ENCODE results near the gene CD99L2.
A peak's percentile ranks its signal among the peaks of the same experiment; 100 is the strongest.
"Not testable (repeated sequence)": the region's sequence is repeated elsewhere in the genome, so short reads cannot be mapped to it uniquely, and the experiment has no call there.

Gene CD99L2

DNA sequence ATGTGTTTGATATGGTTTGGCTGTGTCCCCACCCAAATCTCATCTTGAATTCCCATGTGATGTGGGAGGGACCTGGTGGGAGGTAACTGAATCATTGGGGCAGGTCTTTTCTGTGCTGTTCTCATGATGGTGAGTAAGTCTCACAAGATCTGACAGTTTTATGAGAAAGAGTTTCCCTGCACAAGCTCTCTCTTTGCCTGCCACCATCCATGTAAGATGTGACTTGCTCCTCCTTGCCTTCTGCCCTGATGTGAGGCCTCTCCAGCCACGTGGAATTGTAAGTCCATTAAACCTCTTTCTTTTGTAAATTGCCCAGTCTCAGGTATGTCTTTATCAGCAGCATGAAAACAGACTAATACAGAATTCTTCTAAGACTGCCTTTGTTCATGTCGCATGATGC, 22.8 kb downstream of the CD99L2 start:
- H3K4me3 Mint-ChIP-seq, DNase-seq: not testable (repeated sequence)
- Mint-ChIP-seq H3K9me3 (peaks cover 11% of the 10 kb centered on the region), H3K27me3 (peaks cover 16% of the 10 kb centered on the region), H3K4me1 (ENCODE audit: low read depth) (peaks cover 64% of the 10 kb centered on the region), H3K36me3 (ENCODE audit: low read depth) (peaks cover 11% of the 10 kb centered on the region), H3K27ac (peak overlapping the region; percentile 12)

DNA sequence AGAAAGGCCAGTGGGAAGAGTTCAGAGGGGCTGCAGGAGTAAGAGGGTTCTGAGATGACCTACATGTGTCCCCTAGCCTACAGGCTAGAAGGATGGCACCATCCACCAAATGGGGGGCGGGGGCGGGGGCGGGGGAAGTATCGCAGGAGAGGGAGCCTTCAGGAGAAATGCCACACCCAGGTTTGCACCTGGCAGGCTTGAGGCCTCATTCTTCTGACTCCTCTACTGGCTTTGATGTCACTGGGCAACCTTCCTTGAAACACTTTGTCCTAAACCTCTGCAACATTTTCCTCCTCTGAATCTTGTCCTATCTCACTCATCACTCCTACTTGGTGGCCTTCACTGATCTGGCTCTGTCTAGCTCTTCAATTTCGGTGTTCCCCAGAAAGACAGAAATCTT, 24.0 kb downstream of the CD99L2 start:
- Mint-ChIP-seq H3K4me1 (ENCODE audit: low read depth) (peaks cover 56% of the 10 kb centered on the region), H3K36me3 (ENCODE audit: low read depth) (peaks cover 9% of the 10 kb centered on the region), H3K9me3 (peaks cover 7% of the 10 kb centered on the region), H3K27me3 (peaks cover 16% of the 10 kb centered on the region), H3K27ac (no peak overlapping the region), H3K4me3 (no peak overlapping the region)
- no peak for DNase-seq

DNA sequence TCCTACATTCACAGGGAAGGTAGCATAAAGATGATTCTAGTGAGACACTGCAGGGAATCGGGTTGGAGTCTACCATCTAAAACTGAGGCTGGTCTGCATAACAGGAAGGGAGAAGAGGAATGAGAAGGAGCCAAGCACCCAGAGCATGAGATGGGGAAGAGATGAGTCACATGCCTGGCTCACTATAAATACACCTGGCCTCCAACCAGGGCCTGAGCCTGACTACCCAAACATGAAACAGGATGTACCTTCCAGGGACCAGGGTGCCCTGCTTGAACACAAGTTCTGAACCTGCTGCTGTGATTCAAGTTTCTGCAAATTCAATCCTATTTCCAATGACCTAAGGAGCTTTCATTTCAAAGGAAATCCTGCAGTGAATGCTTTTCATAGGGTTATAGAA, 24.9 kb downstream of the CD99L2 start:
- no peak overlapping the region for H3K27ac Mint-ChIP-seq
- no peak for DNase-seq
- H3K4me3 Mint-ChIP-seq: no peak overlapping the region
- peaks cover 56% of the 10 kb centered on the region for H3K4me1 Mint-ChIP-seq (ENCODE audit: low read depth)
- H3K36me3 Mint-ChIP-seq (ENCODE audit: low read depth): peaks cover 9% of the 10 kb centered on the region
- peaks cover 7% of the 10 kb centered on the region for H3K9me3 Mint-ChIP-seq
- H3K27me3 Mint-ChIP-seq: peaks cover 15% of the 10 kb centered on the region

DNA sequence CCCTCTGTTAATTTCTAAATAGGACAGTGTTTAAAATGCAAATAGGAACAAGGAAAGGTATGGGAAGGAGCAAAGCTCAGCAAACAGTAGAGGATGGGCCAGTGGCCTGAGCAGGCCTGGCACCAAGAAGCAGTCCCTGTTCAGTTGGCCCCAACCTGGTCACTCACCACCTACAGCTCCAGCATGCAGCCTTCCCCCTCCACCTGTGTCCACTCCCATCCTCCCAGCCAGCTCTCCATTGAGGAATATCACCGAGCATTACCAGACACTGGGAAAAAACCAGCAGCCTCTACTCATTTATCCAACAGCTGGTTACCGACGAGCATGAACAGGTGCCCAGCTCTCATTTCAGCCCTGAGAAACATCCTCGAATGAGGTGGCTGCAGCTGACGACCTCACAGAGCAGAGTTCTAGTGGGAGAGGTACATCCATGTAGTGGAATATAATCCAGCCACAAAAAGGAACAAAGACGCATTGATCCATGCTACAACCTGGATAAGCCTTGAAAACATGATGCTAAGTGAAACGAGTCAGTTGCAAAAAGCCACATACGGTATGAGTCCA, 25.6 kb downstream of the CD99L2 start:
- peaks cover 7% of the 10 kb centered on the region for H3K9me3 Mint-ChIP-seq

DNA sequence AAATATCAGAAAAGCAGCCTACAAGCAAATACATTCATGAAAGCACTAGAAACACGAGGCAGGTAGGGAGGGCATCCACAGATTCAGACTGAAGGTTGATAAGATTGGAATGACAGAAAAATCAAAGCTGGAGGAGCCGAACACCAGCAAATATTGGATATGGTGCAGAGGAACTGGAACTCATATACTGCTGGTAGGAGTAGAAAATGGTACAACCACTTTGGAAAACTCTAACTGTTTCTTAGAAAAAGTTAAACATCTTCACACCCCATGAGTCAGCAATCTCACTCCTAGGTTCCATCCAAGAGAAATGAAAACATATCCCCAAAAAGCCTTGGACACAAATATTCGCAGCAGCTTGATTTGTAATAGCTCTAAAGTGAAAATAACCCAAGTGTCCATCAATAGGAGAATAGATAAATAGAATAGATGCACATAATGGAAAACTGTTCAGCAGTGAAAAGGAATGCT, 27.1 kb downstream of the CD99L2 start:
- Mint-ChIP-seq H3K9me3 (peaks cover 7% of the 10 kb centered on the region), H3K4me3 (no peak overlapping the region), H3K27ac (peak overlapping the region; percentile 5), H3K4me1 (ENCODE audit: low read depth) (peaks cover 54% of the 10 kb centered on the region), H3K36me3 (ENCODE audit: low read depth) (peaks cover 5% of the 10 kb centered on the region), H3K27me3 (peaks cover 15% of the 10 kb centered on the region)
- DNase-seq: no peak

More for the DNA sequence above, 25.6 kb downstream of the CD99L2 start:
- H3K27ac Mint-ChIP-seq: no peak overlapping the region
- no peak overlapping the region for H3K4me3 Mint-ChIP-seq
- H3K36me3 Mint-ChIP-seq (ENCODE audit: low read depth): peaks cover 9% of the 10 kb centered on the region
- peaks cover 54% of the 10 kb centered on the region for H3K4me1 Mint-ChIP-seq (ENCODE audit: low read depth)
- peaks cover 15% of the 10 kb centered on the region for H3K27me3 Mint-ChIP-seq
- DNase-seq: no peak

DNA sequence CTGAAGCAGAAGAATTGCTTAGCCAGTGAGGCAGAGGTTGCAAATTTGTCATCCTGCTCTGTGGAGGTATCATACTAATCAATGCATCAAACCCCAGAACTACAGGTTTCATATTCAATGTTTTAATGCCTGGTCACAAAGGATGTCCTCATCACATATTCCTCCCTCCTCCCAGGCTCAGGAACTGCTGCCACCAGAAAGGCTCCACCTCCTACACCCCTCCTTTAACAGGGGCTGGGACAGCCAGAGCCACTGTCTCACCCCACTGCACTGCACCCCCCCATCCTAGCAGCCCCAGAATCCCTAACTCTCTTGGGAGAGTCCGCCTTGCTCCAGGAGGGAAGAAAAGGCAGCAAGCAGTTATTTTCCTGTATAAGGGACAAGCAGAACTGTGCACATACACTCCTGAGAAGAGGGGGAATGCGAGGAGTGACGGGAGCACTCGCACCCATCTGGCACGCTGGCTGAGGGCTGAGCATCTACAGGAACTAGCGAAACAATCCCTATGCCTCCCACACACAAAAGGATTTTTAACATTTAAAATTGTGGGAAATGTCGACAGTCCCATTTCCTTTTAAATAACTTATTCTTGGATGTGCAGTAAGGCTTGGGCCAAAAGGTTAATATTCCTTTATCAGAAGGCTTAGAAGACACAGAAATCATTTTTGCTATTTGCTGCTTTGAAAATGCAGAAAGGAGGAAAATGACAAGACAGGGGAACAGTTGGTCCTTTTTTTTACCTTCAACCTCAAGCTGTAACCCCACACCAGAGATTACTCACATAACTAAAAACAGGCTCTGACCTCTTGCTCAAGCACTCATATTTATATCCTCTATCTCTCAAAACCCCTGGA, 27.8 kb downstream of the CD99L2 start:
- Mint-ChIP-seq H3K27me3 (peaks cover 15% of the 10 kb centered on the region), H3K36me3 (ENCODE audit: low read depth) (peaks cover 2% of the 10 kb centered on the region), H3K27ac (peak overlapping the region; percentile 5), H3K4me1 (ENCODE audit: low read depth) (peaks cover 52% of the 10 kb centered on the region), H3K4me3 (no peak overlapping the region), H3K9me3 (peaks cover 7% of the 10 kb centered on the region)
- DNase-seq: no peak

DNA sequence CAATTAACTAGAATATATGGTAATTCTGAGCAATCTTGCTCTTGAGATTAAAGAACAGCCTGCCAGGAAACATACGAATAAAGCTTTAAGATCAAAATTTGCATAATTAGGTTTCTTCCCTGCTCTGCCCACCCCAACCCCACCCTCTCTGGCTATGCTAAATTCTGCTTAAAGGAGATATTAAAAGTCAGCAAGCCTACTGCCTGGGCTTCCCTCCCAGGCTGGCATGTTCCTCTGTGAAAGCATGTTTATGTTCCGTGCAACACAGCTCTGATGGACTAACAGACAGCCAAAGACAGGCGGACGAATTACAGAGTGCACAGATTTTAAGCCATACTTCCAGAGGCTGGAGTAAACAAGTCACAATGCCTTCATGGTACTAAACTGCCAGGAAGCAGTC, 28.4 kb downstream of the CD99L2 start:
- no peak overlapping the region for H3K27ac Mint-ChIP-seq
- H3K36me3 Mint-ChIP-seq (ENCODE audit: low read depth): peaks cover 2% of the 10 kb centered on the region
- H3K4me1 Mint-ChIP-seq (ENCODE audit: low read depth): peaks cover 45% of the 10 kb centered on the region
- peaks cover 3% of the 10 kb centered on the region for H3K9me3 Mint-ChIP-seq
- DNase-seq: no peak
- H3K4me3 Mint-ChIP-seq: no peak overlapping the region
- H3K27me3 Mint-ChIP-seq: peaks cover 11% of the 10 kb centered on the region

DNA sequence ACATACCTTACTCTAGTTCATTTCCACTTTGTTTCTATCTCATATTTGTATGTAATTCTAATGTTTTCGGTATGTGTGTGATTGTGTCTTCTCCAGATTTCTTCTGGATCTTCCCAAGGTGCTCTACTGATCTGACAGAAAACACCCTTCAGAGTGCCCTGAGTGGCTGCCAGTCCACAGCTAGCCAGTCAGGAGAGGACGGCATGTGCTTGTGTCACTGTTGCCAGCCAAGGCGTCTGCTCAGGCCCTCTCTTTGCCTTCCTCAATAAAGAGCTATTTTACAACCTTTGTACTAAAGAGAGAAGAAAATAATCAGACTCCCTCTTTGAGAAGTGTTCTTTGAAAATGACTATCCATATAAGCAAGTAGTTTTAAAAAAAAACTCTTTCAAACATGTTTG, 29.0 kb downstream of the CD99L2 start:
- Mint-ChIP-seq H3K27ac (no peak overlapping the region), H3K4me3 (no peak overlapping the region), H3K9me3 (no peaks in the 10 kb centered on the region), H3K36me3 (ENCODE audit: low read depth) (peaks cover 2% of the 10 kb centered on the region), H3K4me1 (ENCODE audit: low read depth) (peaks cover 41% of the 10 kb centered on the region), H3K27me3 (peaks cover 11% of the 10 kb centered on the region)
- DNase-seq: no peak

DNA sequence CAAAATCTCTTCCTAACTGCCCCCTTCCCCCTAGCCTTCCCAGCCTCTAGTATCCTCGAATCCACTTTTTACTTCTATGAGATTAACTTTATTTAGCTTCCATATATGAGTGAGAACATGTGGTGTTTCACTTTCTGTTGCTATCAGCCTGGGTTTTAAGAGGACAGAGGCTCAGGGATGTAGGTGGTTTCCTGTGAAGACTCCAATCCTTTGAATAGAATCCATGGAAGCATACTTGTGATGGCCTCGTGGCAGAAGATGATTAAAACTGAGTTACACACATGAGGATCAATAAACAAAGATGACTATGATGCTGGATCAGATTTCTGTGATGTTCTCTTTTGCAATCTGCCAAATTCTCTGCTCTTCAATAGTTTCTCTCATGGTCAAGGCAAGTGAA, 29.8 kb downstream of the CD99L2 start:
- peaks cover 34% of the 10 kb centered on the region for H3K4me1 Mint-ChIP-seq (ENCODE audit: low read depth)
- no peaks in the 10 kb centered on the region for H3K9me3 Mint-ChIP-seq
- peaks cover 2% of the 10 kb centered on the region for H3K36me3 Mint-ChIP-seq (ENCODE audit: low read depth)
- no peak for DNase-seq
- H3K27me3 Mint-ChIP-seq: peaks cover 8% of the 10 kb centered on the region
- H3K4me3 Mint-ChIP-seq: no peak overlapping the region
- no peak overlapping the region for H3K27ac Mint-ChIP-seq

DNA sequence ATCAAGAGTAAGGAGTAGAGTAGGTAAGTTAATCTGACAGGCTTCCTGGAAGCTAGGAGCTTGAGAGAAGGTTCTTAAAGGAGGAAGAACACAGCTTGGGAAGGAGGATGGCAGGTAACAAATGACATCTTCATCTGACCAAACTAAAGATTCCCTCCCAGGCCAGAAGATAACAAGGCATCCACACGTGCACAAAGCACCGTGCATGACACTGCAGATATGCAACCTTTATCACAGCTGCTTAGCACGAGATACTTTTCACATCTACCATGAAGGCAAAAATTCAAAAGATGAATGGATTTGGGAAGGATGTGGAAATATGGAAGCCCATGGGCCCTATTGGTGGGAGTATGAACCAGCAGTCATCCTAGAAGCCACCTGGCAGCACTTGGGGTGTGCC, 34.3 kb downstream of the CD99L2 start:
- peaks cover 9% of the 10 kb centered on the region for H3K9me3 Mint-ChIP-seq
- H3K4me1 Mint-ChIP-seq (ENCODE audit: low read depth): peaks cover 7% of the 10 kb centered on the region
- peaks cover 6% of the 10 kb centered on the region for H3K27me3 Mint-ChIP-seq
- H3K36me3 Mint-ChIP-seq (ENCODE audit: low read depth): peaks cover 10% of the 10 kb centered on the region
- no peak overlapping the region for H3K4me3 Mint-ChIP-seq
- DNase-seq: no peak
- no peak overlapping the region for H3K27ac Mint-ChIP-seq

DNA sequence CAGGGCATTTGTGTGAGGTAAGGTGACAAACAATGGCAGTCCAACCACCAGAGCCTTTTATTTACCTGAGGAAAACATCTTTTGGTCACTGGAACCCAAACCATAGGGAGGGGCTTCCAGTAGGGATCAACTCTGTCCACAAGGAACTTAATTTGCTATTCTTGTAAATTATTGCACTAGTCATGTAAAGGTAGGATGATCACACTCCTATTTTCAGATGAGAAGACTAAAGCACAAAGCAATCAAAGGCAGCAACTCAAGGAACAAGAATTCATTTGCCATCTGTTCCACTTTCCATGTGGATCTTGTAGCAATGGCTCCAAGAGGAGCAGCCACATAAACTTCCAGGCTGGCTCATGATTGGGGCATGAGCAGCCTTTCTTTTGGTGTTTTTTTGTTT, 35.3 kb downstream of the CD99L2 start:
- peaks cover 9% of the 10 kb centered on the region for H3K9me3 Mint-ChIP-seq
- DNase-seq: no peak

DNA sequence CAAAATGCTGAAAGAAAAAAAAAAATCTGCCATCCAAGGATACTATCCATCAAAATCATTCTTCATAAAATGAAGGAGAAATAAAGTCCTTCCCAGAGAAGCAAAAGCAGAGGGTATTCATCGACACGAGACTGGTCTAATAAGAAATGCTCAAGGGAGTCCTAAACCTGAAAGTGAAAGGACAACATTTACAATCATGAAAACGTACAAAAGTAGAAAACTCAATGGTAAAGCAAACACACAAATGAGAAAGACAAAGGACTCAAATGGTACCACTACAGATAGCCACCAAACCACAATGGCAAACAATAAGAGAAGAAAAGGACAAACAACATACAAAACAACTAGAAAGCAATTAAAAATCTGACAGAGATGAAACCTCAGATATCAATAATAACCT, 41.0 kb downstream of the CD99L2 start:
- DNase-seq: no peak
- H3K27me3 Mint-ChIP-seq: peaks cover 8% of the 10 kb centered on the region
- H3K27ac Mint-ChIP-seq: no peak overlapping the region
- H3K4me1 Mint-ChIP-seq (ENCODE audit: low read depth): peaks cover 3% of the 10 kb centered on the region
- no peak overlapping the region for H3K4me3 Mint-ChIP-seq
- peaks cover 20% of the 10 kb centered on the region for H3K36me3 Mint-ChIP-seq (ENCODE audit: low read depth)
- peaks cover 24% of the 10 kb centered on the region for H3K9me3 Mint-ChIP-seq

More for the DNA sequence above, 35.3 kb downstream of the CD99L2 start:
- peaks cover 10% of the 10 kb centered on the region for H3K36me3 Mint-ChIP-seq (ENCODE audit: low read depth)
- H3K4me1 Mint-ChIP-seq (ENCODE audit: low read depth): no peaks in the 10 kb centered on the region
- H3K4me3 Mint-ChIP-seq: no peak overlapping the region
- H3K27ac Mint-ChIP-seq: no peak overlapping the region
- H3K27me3 Mint-ChIP-seq: peaks cover 5% of the 10 kb centered on the region

DNA sequence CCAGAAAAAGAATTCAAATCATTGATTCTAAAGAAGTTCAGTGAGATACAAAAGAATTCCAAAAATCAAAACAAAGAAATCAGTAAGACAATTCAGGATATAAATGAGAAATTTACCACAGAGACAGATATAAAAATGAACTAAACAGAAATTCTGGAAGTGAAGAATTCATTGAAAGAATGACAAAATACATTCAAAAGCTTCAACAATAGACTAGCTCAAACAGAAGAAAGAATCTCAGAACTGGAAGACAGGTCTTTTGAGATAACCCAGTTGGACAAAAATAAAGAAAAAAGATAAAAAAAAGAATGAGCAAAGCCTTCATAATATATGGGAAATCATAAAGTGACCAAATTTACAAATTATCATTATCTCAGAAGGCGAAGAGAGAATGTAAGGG, 41.7 kb downstream of the CD99L2 start:
- Mint-ChIP-seq H3K27me3 (peaks cover 8% of the 10 kb centered on the region), H3K4me1 (ENCODE audit: low read depth) (peaks cover 3% of the 10 kb centered on the region), H3K9me3 (peaks cover 24% of the 10 kb centered on the region), H3K4me3 (no peak overlapping the region), H3K27ac (no peak overlapping the region), H3K36me3 (ENCODE audit: low read depth) (peaks cover 20% of the 10 kb centered on the region)
- DNase-seq: no peak

DNA sequence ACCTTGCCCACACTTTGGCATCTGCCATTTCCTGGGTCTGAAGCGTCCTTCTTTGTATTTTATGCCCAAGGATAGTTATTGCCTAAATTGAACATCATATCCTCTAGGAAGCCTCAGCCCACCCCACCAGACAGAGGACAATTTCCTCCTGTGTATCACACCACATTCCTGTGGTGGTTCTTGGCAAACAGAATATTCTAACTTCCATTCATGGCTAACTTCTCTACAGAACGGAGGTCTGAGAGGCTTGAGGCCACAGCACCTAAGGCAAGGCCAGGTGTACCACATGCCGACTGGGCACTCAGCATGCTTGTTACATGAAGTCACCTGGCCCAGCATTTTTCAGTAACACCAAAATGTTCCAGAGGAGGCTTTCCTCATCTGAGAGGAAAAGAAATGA, 42.4 kb downstream of the CD99L2 start:
- no peak overlapping the region for H3K4me3 Mint-ChIP-seq
- peaks cover 20% of the 10 kb centered on the region for H3K36me3 Mint-ChIP-seq (ENCODE audit: low read depth)
- no peak for DNase-seq
- H3K27me3 Mint-ChIP-seq: peaks cover 11% of the 10 kb centered on the region
- H3K9me3 Mint-ChIP-seq: peaks cover 21% of the 10 kb centered on the region
- H3K4me1 Mint-ChIP-seq (ENCODE audit: low read depth): peaks cover 3% of the 10 kb centered on the region
- H3K27ac Mint-ChIP-seq: no peak overlapping the region

DNA sequence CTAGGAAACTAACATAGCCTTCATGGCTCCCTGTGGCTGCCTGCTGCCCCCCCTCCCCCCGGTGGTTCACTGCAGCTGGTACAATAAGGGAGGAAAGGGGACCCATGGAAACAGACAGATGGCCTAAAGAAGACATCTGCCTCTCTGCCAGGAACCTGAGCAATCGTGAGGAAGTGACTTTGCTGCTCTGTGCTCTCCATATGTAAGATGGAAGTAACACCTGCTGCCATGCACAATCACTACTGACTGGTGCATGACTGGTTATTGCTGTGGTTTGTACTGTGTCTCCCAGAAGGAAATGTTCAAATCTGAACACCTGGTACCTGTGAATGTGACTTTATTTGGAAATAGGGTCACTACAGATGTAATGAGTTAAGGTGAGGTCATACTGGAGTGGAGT, 43.6 kb downstream of the CD99L2 start:
- Mint-ChIP-seq H3K36me3 (ENCODE audit: low read depth) (peaks cover 13% of the 10 kb centered on the region), H3K27me3 (peaks cover 13% of the 10 kb centered on the region)
- DNase-seq: no peak

More for the DNA sequence above, 43.6 kb downstream of the CD99L2 start:
- Mint-ChIP-seq H3K27ac (no peak overlapping the region), H3K4me1 (ENCODE audit: low read depth) (peaks cover 3% of the 10 kb centered on the region), H3K9me3 (peaks cover 16% of the 10 kb centered on the region), H3K4me3 (no peak overlapping the region)

Data from activated T-cell treated with anti-CD3 and anti-CD28 coated beads, Interleukin-2, amount 50 U/mL, for 24 hours (primary cell).